Peyer's patch (tissue), 4 donors: ENCODE data around the gene ACY1.

ENCODE experiments used
- POLR2A ChIP-seq, 2 donors: fragments of 450-650 bp; IDR thresholded peaks; one replicate each; pipeline ENCODE4 v1.5.1; 2017; ENCODE audit warnings: antibody characterized with exemption in 2 of 2, mild to moderate bottlenecking in 2 of 2, moderate library complexity in 2 of 2
- TF ChIP-seq, protein P1 (sequence below), 6 experiments: fragments of 450-650 bp in 4 of 6; fragments of 200-600 bp in 2 of 6; sonication (generic) in 1 of 6; IDR thresholded peaks; one replicate each; pipeline ENCODE4 v1.5.1; 2017 to 2019; ENCODE audit warnings: antibody characterized with exemption in 6 of 6, mild to moderate bottlenecking in 3 of 6, moderate library complexity in 1 of 6

DNA sequence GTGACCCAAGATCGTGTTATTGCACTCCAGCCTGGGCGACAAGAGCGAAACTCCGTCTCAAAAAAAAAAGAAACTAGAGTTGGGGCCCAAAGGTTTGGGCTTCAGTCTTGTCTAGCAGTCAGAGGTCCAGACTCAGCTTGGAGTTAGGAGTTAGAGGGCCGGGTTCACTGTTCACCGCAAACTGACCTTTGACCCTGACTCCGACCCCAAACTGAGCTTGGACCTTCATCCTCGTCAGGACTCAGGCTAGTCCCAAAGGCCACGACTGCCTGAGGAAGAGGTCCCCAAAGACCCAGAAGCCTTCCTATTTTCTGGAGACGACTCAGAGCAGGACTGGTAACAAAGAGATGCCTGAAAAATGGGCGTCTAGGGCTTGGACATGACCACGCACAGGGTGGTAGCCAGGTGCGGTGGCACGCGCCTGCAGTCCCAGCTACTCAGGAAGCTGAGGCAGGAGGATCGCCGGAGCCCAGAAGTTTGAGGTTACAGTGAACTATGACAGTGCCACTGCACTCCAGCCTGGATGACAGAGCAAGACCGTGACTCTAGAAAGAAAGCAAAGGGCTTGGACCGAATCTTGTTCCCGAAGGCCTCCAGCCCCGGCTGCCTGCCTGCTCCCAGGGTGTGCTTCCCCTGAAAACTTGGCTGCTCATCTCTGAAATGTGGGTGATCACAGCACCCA is 35.1 kb downstream of the ACY1 start:
- TF ChIP-seq, protein P1, sequence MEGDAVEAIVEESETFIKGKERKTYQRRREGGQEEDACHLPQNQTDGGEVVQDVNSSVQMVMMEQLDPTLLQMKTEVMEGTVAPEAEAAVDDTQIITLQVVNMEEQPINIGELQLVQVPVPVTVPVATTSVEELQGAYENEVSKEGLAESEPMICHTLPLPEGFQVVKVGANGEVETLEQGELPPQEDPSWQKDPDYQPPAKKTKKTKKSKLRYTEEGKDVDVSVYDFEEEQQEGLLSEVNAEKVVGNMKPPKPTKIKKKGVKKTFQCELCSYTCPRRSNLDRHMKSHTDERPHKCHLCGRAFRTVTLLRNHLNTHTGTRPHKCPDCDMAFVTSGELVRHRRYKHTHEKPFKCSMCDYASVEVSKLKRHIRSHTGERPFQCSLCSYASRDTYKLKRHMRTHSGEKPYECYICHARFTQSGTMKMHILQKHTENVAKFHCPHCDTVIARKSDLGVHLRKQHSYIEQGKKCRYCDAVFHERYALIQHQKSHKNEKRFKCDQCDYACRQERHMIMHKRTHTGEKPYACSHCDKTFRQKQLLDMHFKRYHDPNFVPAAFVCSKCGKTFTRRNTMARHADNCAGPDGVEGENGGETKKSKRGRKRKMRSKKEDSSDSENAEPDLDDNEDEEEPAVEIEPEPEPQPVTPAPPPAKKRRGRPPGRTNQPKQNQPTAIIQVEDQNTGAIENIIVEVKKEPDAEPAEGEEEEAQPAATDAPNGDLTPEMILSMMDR (IDR thresholded peaks at IDR 0.05), result no peak
- no peak for TF ChIP-seq POLR2A (IDR thresholded peaks at IDR 0.05)
